ENCODE results near the gene PAPOLA.

Gene PAPOLA

GRCh38 chr14:96568621-96569020, 66.4 kb downstream of the PAPOLA start:
- Mint-ChIP-seq H3K9me3 (no peaks in the 10 kb centered on the region), H3K4me1 (no peaks in the 10 kb centered on the region), H3K27me3 (no peaks in the 10 kb centered on the region), H3K27ac (no peak overlapping the region), H3K4me3 (no peak overlapping the region), H3K36me3 (peaks cover 51% of the 10 kb centered on the region)
- ATAC-seq = no peak

GRCh38 chr14:96571311-96571710, 69.1 kb downstream of the PAPOLA start:
- Mint-ChIP-seq H3K36me3 (peaks cover 44% of the 10 kb centered on the region), H3K9me3 (no peaks in the 10 kb centered on the region)
- ATAC-seq = no peak

GRCh38 chr14:96573473-96574100, 71.4 kb downstream of the PAPOLA start:
- Mint-ChIP-seq H3K4me3 (no peak overlapping the region), H3K27ac (no peak overlapping the region), H3K4me1 (peaks cover 26% of the 10 kb centered on the region), H3K36me3 (peaks cover 33% of the 10 kb centered on the region), H3K9me3 (no peaks in the 10 kb centered on the region), H3K27me3 (no peaks in the 10 kb centered on the region)
- no peak for ATAC-seq

More at GRCh38 chr14:96571311-96571710, 69.1 kb downstream of the PAPOLA start:
- Mint-ChIP-seq H3K27ac (no peak overlapping the region), H3K4me1 (peaks cover 21% of the 10 kb centered on the region), H3K4me3 (no peak overlapping the region), H3K27me3 (no peaks in the 10 kb centered on the region)

GRCh38 chr14:96574171-96574632, 72.0 kb downstream of the PAPOLA start:
- Mint-ChIP-seq H3K4me3 (no peak overlapping the region), H3K4me1 (peaks cover 26% of the 10 kb centered on the region), H3K9me3 (no peaks in the 10 kb centered on the region), H3K27me3 (no peaks in the 10 kb centered on the region), H3K36me3 (peaks cover 27% of the 10 kb centered on the region), H3K27ac (no peak overlapping the region)
- no peak for ATAC-seq

- H3K27me3 Mint-ChIP-seq = no peaks in the 10 kb centered on the region
- no peak overlapping the region for H3K4me3 Mint-ChIP-seq
- H3K27ac Mint-ChIP-seq = no peak overlapping the region
- ATAC-seq = no peak
- H3K36me3 Mint-ChIP-seq = peaks cover 24% of the 10 kb centered on the region
- H3K4me1 Mint-ChIP-seq = peaks cover 26% of the 10 kb centered on the region
- H3K9me3 Mint-ChIP-seq = no peaks in the 10 kb centered on the region
Observed at GRCh38 chr14:96574633-96575632, 72.8 kb downstream of the PAPOLA start.

GRCh38 chr14:96576359-96576758, 74.2 kb downstream of the PAPOLA start:
- peaks cover 26% of the 10 kb centered on the region for H3K4me1 Mint-ChIP-seq
- no peak overlapping the region for H3K4me3 Mint-ChIP-seq
- H3K27ac Mint-ChIP-seq = no peak overlapping the region
- no peaks in the 10 kb centered on the region for H3K27me3 Mint-ChIP-seq
- peaks cover 19% of the 10 kb centered on the region for H3K36me3 Mint-ChIP-seq
- H3K9me3 Mint-ChIP-seq = no peaks in the 10 kb centered on the region
- ATAC-seq = peak; percentile 5

GRCh38 chr14:96576937-96577336, 74.8 kb downstream of the PAPOLA start:
- ATAC-seq = no peak
- Mint-ChIP-seq H3K4me3 (no peak overlapping the region), H3K36me3 (peaks cover 13% of the 10 kb centered on the region), H3K9me3 (no peaks in the 10 kb centered on the region), H3K4me1 (peaks cover 30% of the 10 kb centered on the region), H3K27ac (no peak overlapping the region), H3K27me3 (no peaks in the 10 kb centered on the region)

- no peak for ATAC-seq
- H3K27ac Mint-ChIP-seq = no peak overlapping the region
- no peak overlapping the region for H3K4me3 Mint-ChIP-seq
- H3K4me1 Mint-ChIP-seq = peaks cover 47% of the 10 kb centered on the region
- H3K36me3 Mint-ChIP-seq = no peaks in the 10 kb centered on the region
- H3K9me3 Mint-ChIP-seq = no peaks in the 10 kb centered on the region
- peaks cover 14% of the 10 kb centered on the region for H3K27me3 Mint-ChIP-seq
Observed at GRCh38 chr14:96578619-96579018, 76.4 kb downstream of the PAPOLA start.

GRCh38 chr14:96579358-96579757, 77.2 kb downstream of the PAPOLA start:
- Mint-ChIP-seq H3K4me1 (peaks cover 53% of the 10 kb centered on the region), H3K36me3 (no peaks in the 10 kb centered on the region), H3K27me3 (peaks cover 21% of the 10 kb centered on the region), H3K9me3 (no peaks in the 10 kb centered on the region), H3K27ac (no peak overlapping the region), H3K4me3 (no peak overlapping the region)
- ATAC-seq = no peak

- ATAC-seq = no peak
- Mint-ChIP-seq H3K27me3 (peaks cover 26% of the 10 kb centered on the region), H3K9me3 (no peaks in the 10 kb centered on the region), H3K4me1 (peaks cover 50% of the 10 kb centered on the region), H3K36me3 (no peaks in the 10 kb centered on the region), H3K4me3 (no peak overlapping the region), H3K27ac (no peak overlapping the region)
Observed at GRCh38 chr14:96579855-96580254, 77.7 kb downstream of the PAPOLA start.

- Mint-ChIP-seq H3K27me3 (peaks cover 33% of the 10 kb centered on the region), H3K27ac (no peak overlapping the region), H3K9me3 (no peaks in the 10 kb centered on the region), H3K36me3 (no peaks in the 10 kb centered on the region), H3K4me3 (no peak overlapping the region), H3K4me1 (peaks cover 50% of the 10 kb centered on the region)
- no peak for ATAC-seq
Observed at GRCh38 chr14:96580566-96580965, 78.4 kb downstream of the PAPOLA start.

GRCh38 chr14:96581026-96581425, 78.8 kb downstream of the PAPOLA start:
- Mint-ChIP-seq H3K4me1 (peaks cover 45% of the 10 kb centered on the region), H3K36me3 (no peaks in the 10 kb centered on the region), H3K9me3 (no peaks in the 10 kb centered on the region), H3K4me3 (no peak overlapping the region), H3K27ac (no peak overlapping the region), H3K27me3 (peaks cover 38% of the 10 kb centered on the region)
- ATAC-seq = no peak

GRCh38 chr14:96581902-96582301, 79.7 kb downstream of the PAPOLA start:
- Mint-ChIP-seq H3K27me3 (peaks cover 45% of the 10 kb centered on the region), H3K9me3 (no peaks in the 10 kb centered on the region), H3K27ac (no peak overlapping the region), H3K36me3 (no peaks in the 10 kb centered on the region), H3K4me1 (peaks cover 39% of the 10 kb centered on the region), H3K4me3 (no peak overlapping the region)
- ATAC-seq = no peak

- Mint-ChIP-seq H3K9me3 (no peaks in the 10 kb centered on the region), H3K27ac (no peak overlapping the region), H3K27me3 (peaks cover 51% of the 10 kb centered on the region), H3K36me3 (no peaks in the 10 kb centered on the region), H3K4me3 (no peak overlapping the region), H3K4me1 (peaks cover 37% of the 10 kb centered on the region)
- ATAC-seq = no peak
Observed at GRCh38 chr14:96582411-96582961, 80.3 kb downstream of the PAPOLA start.

GRCh38 chr14:96582995-96583394, 80.8 kb downstream of the PAPOLA start:
- H3K36me3 Mint-ChIP-seq = no peaks in the 10 kb centered on the region
- ATAC-seq = no peak
- H3K27me3 Mint-ChIP-seq = peaks cover 56% of the 10 kb centered on the region
- H3K27ac Mint-ChIP-seq = no peak overlapping the region
- H3K9me3 Mint-ChIP-seq = no peaks in the 10 kb centered on the region
- peaks cover 37% of the 10 kb centered on the region for H3K4me1 Mint-ChIP-seq
- no peak overlapping the region for H3K4me3 Mint-ChIP-seq

Measured in stimulated activated memory B cell treated with anti-CD40 and anti-IgM and Interleukin-4, amounts not matched to agents 10 μg/mL and 1 μg/mL and 100 μg/mL, for 72 hours (primary cell).